IMR-90 (cell line): Measurements from ENCODE around the gene STIM1. TPM values are rescaled to one million over a fixed set of nuclear protein-coding genes. Genes with fewer than 3 reads are reported as not detected.

ENCODE experiments used
- ATAC-seq: fragments of 200-7000 bp; cut with Tn5 transposase; 2 replicates; pipeline ENCODE4 v1.9.1; 2020; ENCODE audit warnings: low read depth, mild to moderate bottlenecking, moderate library complexity
- BruUV-seq: library from RNA; stranded (reverse); fragments of 400-500 nt; replicated peaks from 2 replicates; lab custom pipeline; 2021; lab: Mats Ljungman, UMichigan
- CTCF ChIA-PET: fragments of 300-600 bp; formaldehyde crosslinking; extraction: SDS; loops from one replicate; lab custom pipeline; 2021; ENCODE audit warnings: antibody characterized with exemption; lab: Yijun Ruan, JAX
- POLR2A ChIA-PET: fragments of 300-600 bp; sonication (Branson Sonifier 250); formaldehyde crosslinking; loops from one replicate; lab custom pipeline; 2022; ENCODE audit warnings: antibody characterized with exemption; ENCODE audit not compliant: unreplicated experiment; lab: Charles Lee
- DNase-seq: peaks from one replicate; pipeline ENCODE4 v3.0.0; 2013
- H2AFZ ChIP-seq: replicated peaks from 2 replicates; pipeline ENCODE3; 2013; ENCODE audit warnings: low read length, mild to moderate bottlenecking; ENCODE audit not compliant: poor library complexity
- H2AK5ac ChIP-seq: 2 replicates; pipeline ENCODE4 v1.6.1; 2013; ENCODE audit warnings: low read depth, low read length, inconsistent platforms
- H2AK9ac ChIP-seq: replicated peaks from 2 replicates; pipeline ENCODE3; 2013; ENCODE audit warnings: mild to moderate bottlenecking, low read depth, low read length, moderate library complexity; ENCODE audit not compliant: poor library complexity
- H2BK120ac ChIP-seq: 2 replicates; pipeline ENCODE4 v1.6.1; 2013; ENCODE audit warnings: low read depth, low read length, inconsistent platforms
- H2BK15ac ChIP-seq: 3 replicates; pipeline ENCODE4 v1.6.1; 2013; ENCODE audit warnings: low read depth, low read length, inconsistent platforms
- H2BK20ac ChIP-seq: 2 replicates; pipeline ENCODE4 v1.6.1; 2013; ENCODE audit warnings: low read depth, mild to moderate bottlenecking, inconsistent platforms, low read length, moderate library complexity
- H2BK5ac ChIP-seq: 2 replicates; pipeline ENCODE4 v1.6.1; 2013; ENCODE audit warnings: mild to moderate bottlenecking, low read depth, low read length, inconsistent platforms; ENCODE audit not compliant: poor library complexity, severe bottlenecking
- H3K14ac ChIP-seq: replicated peaks from 2 replicates; pipeline ENCODE4 v1.6.1; 2013; ENCODE audit warnings: low read depth, low read length, inconsistent platforms
- H3K18ac ChIP-seq: 2 replicates; pipeline ENCODE4 v1.6.1; 2013; ENCODE audit warnings: low read depth, low read length, control low read depth
- H3K23ac ChIP-seq: 2 replicates; pipeline ENCODE4 v1.6.1; 2013; ENCODE audit warnings: low read depth, low read length, inconsistent platforms
- H3K27ac ChIP-seq: 2 replicates; pipeline ENCODE4 v1.5.1; 2013; ENCODE audit warnings: mild to moderate bottlenecking, control low read depth, low read length; ENCODE audit not compliant: insufficient read depth
- H3K27me3 ChIP-seq: 2 replicates; pipeline ENCODE4 v1.6.1; 2013; ENCODE audit warnings: low read length; ENCODE audit not compliant: control insufficient read depth, insufficient read depth
- H3K36me3 ChIP-seq: 2 replicates; pipeline ENCODE4 v1.6.1; 2013; ENCODE audit warnings: low read length, mixed read lengths; ENCODE audit not compliant: control insufficient read depth, insufficient read depth
- H3K4ac ChIP-seq: 2 replicates; pipeline ENCODE4 v1.6.1; 2013; ENCODE audit warnings: low read depth, low read length, inconsistent platforms
- H3K4me1 ChIP-seq: 2 replicates; pipeline ENCODE4 v1.6.1; 2013; ENCODE audit warnings: low read length, mixed read lengths; ENCODE audit not compliant: control insufficient read depth, insufficient read depth
- H3K4me2 ChIP-seq: 2 replicates; pipeline ENCODE4 v1.6.1; 2013; ENCODE audit warnings: low read depth, mild to moderate bottlenecking, control low read depth, low read length, moderate library complexity
- H3K4me3 ChIP-seq: 2 replicates; pipeline ENCODE4 v1.5.1; 2013; ENCODE audit warnings: low read depth, mild to moderate bottlenecking, control low read depth, low read length, moderate library complexity; ENCODE audit not compliant: insufficient read depth
- H3K56ac ChIP-seq: 2 replicates; pipeline ENCODE4 v1.6.1; 2013; ENCODE audit warnings: low read length, inconsistent platforms; ENCODE audit not compliant: insufficient read depth; ENCODE audit errors: extremely low read depth
- H3K79me1 ChIP-seq, 2 experiments: 2 replicates each; pipeline ENCODE4 v1.6.1; 2013; ENCODE audit warnings: low read length in 2 of 2, inconsistent platforms in 1 of 2, low read depth in 1 of 2
- H3K9ac ChIP-seq: 2 replicates; pipeline ENCODE4 v1.6.1; 2013; ENCODE audit warnings: low read depth, low read length, control low read depth
- H3K9me1 ChIP-seq: 2 replicates; pipeline ENCODE4 v1.6.1; 2013; ENCODE audit warnings: low read length, inconsistent platforms; ENCODE audit not compliant: insufficient read depth
- H3K9me3 ChIP-seq: 2 replicates; pipeline ENCODE4 v1.6.1; 2013; ENCODE audit warnings: low read length; ENCODE audit not compliant: control insufficient read depth, insufficient read depth
- H4K20me1 ChIP-seq: 2 replicates; pipeline ENCODE4 v1.6.1; 2013; ENCODE audit warnings: low read length, inconsistent platforms; ENCODE audit not compliant: insufficient read depth
- H4K5ac ChIP-seq: 2 replicates; pipeline ENCODE4 v1.6.1; 2013; ENCODE audit warnings: mild to moderate bottlenecking, low read depth, low read length, control low read depth
- H4K8ac ChIP-seq, 2 experiments: 2 replicates each; pipeline ENCODE4 v1.6.1; 2013; ENCODE audit warnings: low read depth in 2 of 2, low read length in 2 of 2, control low read depth in 1 of 2, inconsistent platforms in 1 of 2
- H4K91ac ChIP-seq: 2 replicates; pipeline ENCODE4 v1.6.1; 2013; ENCODE audit warnings: low read depth, low read length, inconsistent platforms; ENCODE audit not compliant: insufficient read depth
- CHD1 ChIP-seq: IDR thresholded peaks from 2 replicates; pipeline ENCODE4 v1.6.1; 2012; ENCODE audit warnings: low read depth, low read length, improper control_type of control experiment
- MAFK ChIP-seq: IDR thresholded peaks from 2 replicates; pipeline ENCODE4 v1.6.1; 2012; ENCODE audit warnings: low read depth, low read length, improper control_type of control experiment
- MAZ ChIP-seq: IDR thresholded peaks from 2 replicates; pipeline ENCODE4 v1.6.1; 2012; ENCODE audit warnings: low read depth, mild to moderate bottlenecking, low read length, improper control_type of control experiment, moderate library complexity, borderline replicate concordance
- RCOR1 ChIP-seq: IDR thresholded peaks from 2 replicates; pipeline ENCODE4 v1.6.1; 2012; ENCODE audit warnings: mild to moderate bottlenecking, low read length, improper control_type of control experiment; ENCODE audit not compliant: insufficient replicate concordance
- WGBS, 2 experiments: methylation state at CpG; one replicate each; pipeline versions ENCODE4 v1.1.5 to v1.1.7; 2013; ENCODE audit warnings: missing lambda C conversion rate in 2 of 2; ENCODE audit not compliant: insufficient read length in 1 of 2; ENCODE audit errors: extremely low coverage in 2 of 2; 5-methylcytosine and 5-hydroxymethylcytosine counted together
- dilution Hi-C: fragments of 300-500 bp; cut with HindIII; formaldehyde crosslinking; loops from one replicate; pipeline ENCODE4 v1.14.3; 2018; ENCODE audit warnings: low sequenced_read_pairs; ENCODE audit not compliant: unreplicated experiment
- in situ Hi-C: fragments of 300-500 bp; cut with MboI; formaldehyde crosslinking; loops from 3 replicates; pipeline ENCODE4 v1.14.3; 2019; ENCODE audit warnings: low sequenced_read_pairs, inconsistent platforms, mixed read lengths
- intact Hi-C: fragments of 100-400 bp; cut with micrococcal nuclease; formaldehyde crosslinking; loops from 2 replicates; pipeline ENCODE4 v1.10.0; 2022
- polyA plus RNA-seq, 3 experiments: library from polyadenylated mRNA; depleted of rRNA; stranded (reverse); fragments of >200 nt; gene quantifications; 2 replicates each; pipeline ENCODE4 v1.2.3, GENCODE V29; 2012; ENCODE audit warnings: low replicate concordance in 1 of 3
- total RNA-seq: library from RNA; depleted of rRNA; stranded (reverse); fragments of >200 nt; gene quantifications from 2 replicates; pipeline ENCODE4 v1.2.3, GENCODE V29; 2012
- TF ChIP-seq, protein P1 (sequence below): fragments of 150-350 bp; IDR thresholded peaks from 2 replicates; pipeline ENCODE4 v1.6.1; 2016; ENCODE audit warnings: low read depth, mild to moderate bottlenecking, low read length, moderate library complexity, borderline replicate concordance
- TF ChIP-seq, protein P2 (sequence below): fragments of 150-350 bp; IDR thresholded peaks from 2 replicates; pipeline ENCODE4 v1.6.1; 2017; ENCODE audit warnings: mild to moderate bottlenecking, antibody characterized with exemption, low read length, low read depth

Gene STIM1
- total and polyA plus RNA-seq, 2 of the 4 experiments (the other 2 are of a cell fraction) = 17.9 to 23.0 TPM

DNA sequence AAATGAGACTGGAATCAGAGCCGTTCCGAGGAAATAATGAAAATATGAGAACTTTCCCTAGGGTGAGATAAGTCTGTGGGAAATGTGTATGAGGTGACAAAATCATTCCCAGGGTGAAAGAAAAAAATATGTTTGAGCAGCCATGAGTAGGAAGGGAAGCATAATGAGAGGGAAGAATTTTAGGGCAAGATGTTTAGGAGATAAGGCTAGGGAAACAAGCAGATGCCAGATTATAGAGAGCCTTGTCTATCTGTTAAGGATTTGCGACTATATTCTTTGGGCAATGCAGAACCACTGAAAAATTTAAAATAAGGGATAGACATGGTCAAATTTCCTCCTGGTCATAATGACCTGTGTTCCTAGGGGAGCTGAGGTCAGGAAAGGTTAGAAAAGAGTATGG is 54.4 kb downstream of the STIM1 start:
- Histone ChIP-seq H3K9me3 (no peaks in the 10 kb centered on the region), H3K36me3 (no peaks in the 10 kb centered on the region), H2BK20ac (no peak overlapping the region), H3K23ac (no peak overlapping the region), H3K27ac (no peak overlapping the region), H4K8ac (no peak overlapping the region), H3K79me1 (peaks cover 16 to 26% of the 10 kb centered on the region in 2 experiments; a peak in 3 of 4 replicates), H3K4me1 (peaks cover 9% of the 10 kb centered on the region), H2BK120ac (no peak overlapping the region), H4K91ac (no peak overlapping the region), H2AK5ac (no peak overlapping the region), H4K5ac (no peak overlapping the region), H3K9me1 (peaks cover 11% of the 10 kb centered on the region), H3K56ac (no peak overlapping the region), H4K20me1 (no peaks in the 10 kb centered on the region; the same call in 1 of the 2 replicates), H2BK5ac (no peak overlapping the region), H3K27me3 (no peaks in the 10 kb centered on the region), H2BK15ac (no peak overlapping the region), H3K14ac (no peak overlapping the region), H2AK9ac (no peak overlapping the region), H3K9ac (no peak overlapping the region), H3K4me3 (no peak overlapping the region), H3K4me2 (no peak overlapping the region), H3K4ac (no peak overlapping the region), H2AFZ (no peak overlapping the region), H3K18ac (no peak overlapping the region)
- intact Hi-C loops = loop anchor here (5.0 kb wide), 1 partner anchor 52 kb away; no protein-coding TSS in a partner anchor
- in situ Hi-C loops = no loop called here
- dilution Hi-C loops = no loop called here
- DNase-seq = no peak
- CTCF ChIA-PET = no interaction called here
- no peak for ATAC-seq
- 53% methylated on average over 3 of the region's 3 CpGs; no CpG with 5 or more reads in 1 of the 2 experiments for WGBS, 2 experiments
- POLR2A ChIA-PET = no interaction called here
- TF ChIP-seq MAZ = no peak
- TF ChIP-seq, protein P1, sequence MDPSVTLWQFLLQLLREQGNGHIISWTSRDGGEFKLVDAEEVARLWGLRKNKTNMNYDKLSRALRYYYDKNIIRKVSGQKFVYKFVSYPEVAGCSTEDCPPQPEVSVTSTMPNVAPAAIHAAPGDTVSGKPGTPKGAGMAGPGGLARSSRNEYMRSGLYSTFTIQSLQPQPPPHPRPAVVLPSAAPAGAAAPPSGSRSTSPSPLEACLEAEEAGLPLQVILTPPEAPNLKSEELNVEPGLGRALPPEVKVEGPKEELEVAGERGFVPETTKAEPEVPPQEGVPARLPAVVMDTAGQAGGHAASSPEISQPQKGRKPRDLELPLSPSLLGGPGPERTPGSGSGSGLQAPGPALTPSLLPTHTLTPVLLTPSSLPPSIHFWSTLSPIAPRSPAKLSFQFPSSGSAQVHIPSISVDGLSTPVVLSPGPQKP = no peak
- TF ChIP-seq MAFK = no peak
- no peak for TF ChIP-seq RCOR1
- TF ChIP-seq, protein P2, sequence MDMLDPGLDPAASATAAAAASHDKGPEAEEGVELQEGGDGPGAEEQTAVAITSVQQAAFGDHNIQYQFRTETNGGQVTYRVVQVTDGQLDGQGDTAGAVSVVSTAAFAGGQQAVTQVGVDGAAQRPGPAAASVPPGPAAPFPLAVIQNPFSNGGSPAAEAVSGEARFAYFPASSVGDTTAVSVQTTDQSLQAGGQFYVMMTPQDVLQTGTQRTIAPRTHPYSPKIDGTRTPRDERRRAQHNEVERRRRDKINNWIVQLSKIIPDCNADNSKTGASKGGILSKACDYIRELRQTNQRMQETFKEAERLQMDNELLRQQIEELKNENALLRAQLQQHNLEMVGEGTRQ = no peak
- no peak for TF ChIP-seq CHD1
- no TSS peak for BruUV-seq
